Measurements from ENCODE around the gene GUK1.

Gene GUK1

DNA sequence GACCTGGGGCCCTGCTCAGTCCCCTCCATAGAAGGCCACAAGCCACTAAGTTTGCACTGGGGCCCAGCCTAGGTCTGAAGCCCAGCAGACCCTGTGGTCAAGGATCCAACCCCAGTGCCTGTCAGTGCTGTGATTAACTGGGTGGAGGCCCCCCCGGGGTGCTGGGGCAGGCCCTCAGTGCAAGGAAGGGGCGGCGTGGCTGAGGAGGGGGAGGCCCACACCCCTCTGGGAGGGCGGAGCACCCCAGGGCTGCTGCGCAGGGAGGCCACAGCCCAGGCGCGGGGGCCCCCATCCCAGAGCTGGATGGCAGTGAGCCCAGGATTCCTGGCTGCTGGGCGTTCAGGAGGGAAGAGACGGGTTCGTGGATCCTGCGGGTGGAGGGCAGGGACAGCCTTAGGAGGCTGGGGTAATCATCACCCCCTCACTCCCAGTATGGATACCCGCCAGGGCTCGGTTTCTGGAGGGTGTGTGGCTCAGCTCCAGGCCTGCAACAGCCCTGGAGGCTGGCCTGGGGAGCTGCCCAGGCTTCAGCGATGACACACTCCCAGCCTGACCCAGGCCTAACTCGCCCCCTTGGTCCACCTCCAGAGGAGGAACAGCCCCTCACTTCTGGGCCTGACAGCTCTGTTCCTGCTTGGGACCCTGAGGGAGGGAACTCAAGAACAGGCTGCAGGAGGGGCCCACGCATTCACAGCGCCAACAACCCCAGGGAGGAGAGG, 10.5 kb downstream of the GUK1 start:
- DNase-seq = peak; percentile 72

DNA sequence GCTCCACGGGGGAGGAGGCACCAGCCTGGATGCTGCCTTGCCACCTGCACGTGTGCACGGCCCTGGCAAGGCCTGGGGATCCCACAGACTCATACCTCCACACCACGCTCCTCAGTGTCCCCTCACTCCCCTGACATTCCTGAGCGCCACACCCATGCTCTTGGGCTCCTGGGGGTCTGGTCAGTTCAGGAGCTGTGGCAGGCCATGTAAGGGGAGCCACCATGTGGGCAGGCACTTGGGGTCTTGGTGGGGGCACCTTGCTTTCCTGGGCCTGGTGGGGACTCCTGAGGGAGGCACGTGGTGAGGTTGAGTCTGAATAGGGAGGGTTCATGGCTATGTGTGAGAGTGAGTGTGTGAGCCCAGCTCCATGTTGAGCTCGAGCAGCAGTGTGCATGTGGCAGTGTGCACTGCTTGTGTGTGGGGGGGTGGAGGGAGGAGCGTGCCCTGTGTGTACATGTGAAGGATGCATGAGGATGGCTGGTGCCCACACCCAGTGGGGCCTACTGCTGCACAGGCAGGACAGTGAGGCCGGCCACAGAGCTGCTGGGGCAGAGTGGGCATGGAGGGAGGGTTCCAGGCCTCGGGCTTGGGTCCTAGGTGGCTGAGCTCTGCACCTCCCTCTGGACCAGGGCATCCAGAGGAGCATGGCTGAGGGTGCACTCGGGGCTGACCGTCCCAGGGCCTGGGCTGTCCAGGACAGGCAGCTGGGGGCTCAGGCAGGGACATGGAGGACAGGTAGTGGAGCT, 11.3 kb downstream of the GUK1 start:
- no peak for DNase-seq

DNA sequence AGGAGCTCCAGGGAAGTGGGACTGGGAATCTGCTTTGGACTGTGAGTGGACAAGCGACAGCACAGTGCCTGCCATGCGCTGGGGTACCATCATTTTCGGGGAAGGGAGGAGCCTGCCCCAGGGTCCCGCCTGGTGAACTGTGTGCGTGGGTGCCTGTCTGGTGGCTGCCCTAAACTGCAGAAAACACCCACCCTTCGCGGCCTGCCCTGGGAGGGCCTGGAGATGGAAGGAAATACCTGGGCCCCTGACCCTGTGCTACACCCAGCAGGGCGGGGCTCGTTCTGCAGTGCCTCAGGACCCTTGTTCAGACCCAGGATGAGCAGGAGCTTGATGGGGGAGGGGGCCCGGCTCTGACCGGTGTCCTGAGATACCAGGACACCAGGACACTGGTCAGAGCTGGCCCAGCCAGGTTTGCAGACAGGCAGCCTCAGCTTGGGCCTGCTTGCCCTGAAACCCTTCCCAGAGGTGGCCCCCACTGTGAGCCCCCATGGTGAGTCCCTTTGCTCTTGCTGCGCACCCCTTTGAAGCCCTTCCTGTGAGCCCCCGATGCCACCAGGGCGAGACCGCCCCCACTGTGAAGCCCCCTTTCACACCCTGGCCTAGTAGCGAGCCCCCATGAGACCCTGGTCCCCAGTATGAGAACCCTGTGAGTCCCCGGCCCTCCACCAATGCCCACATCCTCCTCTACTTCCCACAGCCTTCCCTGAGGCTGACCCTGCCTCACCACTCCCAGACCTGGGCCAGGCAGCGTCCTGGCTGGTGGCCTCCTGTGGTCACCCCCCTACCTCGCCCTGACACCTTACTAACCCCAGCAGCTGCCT, 12.2 kb downstream of the GUK1 start:
- no peak for DNase-seq

DNA sequence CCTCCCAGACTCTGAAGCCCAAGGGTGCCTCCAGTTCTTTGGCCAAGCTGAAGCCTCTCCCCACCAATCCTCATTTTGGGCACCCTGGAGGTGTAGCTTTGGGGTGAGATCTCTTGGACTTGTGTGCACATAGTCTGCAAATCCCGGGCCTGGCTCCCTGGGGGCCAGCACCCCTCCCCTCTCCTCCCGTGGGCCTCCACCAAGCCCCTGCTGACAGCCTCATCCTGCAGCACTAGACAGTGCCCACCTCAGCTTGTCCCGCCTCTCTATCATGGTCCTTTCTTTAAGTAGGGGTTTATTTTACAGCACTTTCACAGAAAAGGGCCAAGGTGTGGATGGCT, 12.8 kb downstream of the GUK1 start:
- DNase-seq = no peak

DNA sequence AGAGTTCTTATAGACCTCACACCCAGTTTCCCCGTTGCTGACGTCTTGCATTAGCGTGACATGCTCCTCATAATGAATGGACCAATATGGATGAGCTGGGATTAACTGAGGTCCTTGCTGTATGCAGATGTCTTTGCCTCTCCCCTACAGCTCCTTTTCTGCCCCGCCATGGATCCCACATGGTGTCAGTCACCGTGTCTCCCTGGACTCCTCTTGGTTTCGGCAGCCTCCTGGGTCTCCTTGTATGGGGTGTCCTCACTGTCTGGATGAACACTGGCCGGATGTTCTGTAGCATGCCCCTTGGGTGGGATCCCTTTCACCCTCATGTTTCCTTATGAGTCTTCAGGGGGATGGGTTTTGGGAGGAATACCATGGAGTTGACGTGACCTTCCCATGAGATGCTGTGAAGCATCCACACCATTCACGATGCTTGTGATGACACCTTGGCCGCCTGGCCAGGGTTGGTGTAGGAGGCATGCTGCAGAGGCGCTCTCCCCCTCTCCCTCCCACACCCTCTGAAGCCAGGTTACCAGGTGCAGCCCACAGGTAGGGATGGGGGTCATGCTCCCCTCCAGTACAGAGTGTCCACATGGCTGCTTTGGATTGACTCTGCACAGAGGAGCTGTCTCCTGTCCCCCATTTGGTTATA, 14.1 kb downstream of the GUK1 start:
- DNase-seq = no peak

DNA sequence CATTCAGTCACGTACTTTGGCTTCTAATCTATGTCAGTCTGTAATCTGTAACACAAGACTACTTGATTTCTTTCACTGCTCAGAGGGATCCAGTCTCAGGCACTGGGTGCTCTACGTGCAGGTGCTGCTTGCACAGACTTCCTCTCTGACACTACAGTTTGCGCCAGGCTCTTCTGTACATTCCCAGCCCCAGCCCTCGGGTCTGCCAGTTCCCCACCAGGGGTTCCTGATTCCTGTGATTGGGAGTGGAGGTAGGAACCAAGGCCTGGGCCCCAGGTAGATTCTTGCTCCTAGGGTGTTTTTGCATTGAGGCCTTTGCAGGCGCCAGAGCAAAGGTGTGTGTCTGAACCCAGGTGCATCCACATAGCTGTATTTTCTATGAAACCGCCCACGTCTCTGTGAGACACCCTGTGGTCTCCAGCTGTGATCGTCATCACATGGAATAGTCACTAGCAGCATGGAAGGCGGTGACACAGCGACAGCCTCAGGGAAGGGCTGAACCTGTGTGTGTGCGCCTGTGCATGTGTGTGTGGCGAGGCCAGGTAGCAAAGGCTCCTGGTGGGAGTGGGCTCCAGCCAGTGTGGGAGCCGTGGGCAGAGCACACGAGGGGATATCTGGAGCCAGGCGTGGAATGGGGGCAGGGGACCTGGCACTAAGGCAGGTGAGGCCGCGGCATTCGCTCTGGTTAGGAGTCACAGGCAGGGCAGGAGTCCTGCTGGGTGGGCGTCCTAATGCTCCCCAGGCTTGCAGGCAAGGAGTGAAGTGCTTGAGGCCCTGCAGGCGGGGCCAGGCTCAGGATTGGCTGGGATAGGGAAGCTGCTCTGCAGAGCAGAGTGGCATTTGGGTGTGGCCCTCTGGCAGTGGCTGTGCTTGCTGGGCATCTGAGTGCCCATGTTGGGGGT, 14.8 kb downstream of the GUK1 start:
- no peak for DNase-seq

DNA sequence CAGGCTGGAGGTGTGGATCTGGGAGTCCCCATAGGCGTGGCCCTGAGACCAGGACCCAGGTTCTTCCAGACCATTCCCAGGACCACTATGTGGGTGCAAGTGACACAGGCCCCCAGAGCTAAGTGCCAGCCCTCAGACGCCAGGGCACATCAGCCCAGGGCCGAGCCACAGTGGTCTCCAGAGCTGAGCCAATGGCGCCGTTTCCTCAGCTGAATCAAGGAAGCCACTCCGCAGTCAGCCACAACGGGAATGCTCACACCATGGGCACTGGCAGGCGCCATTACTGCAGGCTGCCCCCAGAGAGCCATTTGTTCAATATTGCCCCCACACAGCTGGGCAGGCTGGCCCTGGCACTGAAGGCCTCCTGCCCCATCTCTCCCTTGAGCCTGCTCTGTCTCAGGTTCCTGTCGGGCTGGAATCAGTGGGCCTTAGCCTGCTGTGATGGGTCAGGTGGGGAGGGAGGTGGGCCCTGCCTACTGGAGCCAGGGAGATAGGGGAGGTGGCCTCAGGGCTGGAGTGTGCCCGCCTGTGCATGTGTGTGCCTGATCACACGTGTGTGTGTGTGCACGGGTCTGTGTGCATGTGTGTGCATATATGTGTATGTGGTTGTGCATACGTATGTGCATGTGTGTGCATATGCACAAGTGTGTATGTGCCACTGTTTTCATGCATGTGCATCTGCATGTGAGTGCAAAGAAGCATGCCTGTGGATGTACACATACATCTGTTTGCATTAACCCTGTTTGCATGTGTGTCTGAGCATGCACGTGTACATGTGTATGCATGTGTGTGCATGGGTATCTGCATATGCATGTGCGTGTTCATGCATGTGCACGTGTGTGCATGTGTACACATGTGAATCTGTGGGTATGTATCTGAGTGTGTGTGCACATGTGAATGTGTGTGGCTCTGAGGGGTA, 15.8 kb downstream of the GUK1 start:
- DNase-seq = no peak

DNA sequence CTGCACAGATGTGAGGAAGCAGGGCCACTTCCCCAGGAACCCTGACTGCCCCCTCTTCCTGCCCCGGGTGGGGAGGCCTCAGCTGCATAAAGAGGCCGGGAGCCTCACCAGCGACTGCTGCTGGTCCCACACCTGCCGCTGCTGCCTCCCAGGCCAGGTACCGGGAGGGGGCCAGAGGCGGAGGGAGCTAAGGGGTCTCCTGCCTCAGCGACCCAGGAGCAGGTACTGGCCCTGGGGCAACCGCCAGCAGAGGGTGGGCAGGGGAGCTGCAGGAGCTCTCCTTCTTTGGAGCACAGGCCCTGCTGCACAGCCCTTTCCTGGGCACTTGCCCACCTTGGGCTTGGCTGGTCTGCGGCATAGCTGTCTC, 16.4 kb downstream of the GUK1 start:
- no peak for DNase-seq

DNA sequence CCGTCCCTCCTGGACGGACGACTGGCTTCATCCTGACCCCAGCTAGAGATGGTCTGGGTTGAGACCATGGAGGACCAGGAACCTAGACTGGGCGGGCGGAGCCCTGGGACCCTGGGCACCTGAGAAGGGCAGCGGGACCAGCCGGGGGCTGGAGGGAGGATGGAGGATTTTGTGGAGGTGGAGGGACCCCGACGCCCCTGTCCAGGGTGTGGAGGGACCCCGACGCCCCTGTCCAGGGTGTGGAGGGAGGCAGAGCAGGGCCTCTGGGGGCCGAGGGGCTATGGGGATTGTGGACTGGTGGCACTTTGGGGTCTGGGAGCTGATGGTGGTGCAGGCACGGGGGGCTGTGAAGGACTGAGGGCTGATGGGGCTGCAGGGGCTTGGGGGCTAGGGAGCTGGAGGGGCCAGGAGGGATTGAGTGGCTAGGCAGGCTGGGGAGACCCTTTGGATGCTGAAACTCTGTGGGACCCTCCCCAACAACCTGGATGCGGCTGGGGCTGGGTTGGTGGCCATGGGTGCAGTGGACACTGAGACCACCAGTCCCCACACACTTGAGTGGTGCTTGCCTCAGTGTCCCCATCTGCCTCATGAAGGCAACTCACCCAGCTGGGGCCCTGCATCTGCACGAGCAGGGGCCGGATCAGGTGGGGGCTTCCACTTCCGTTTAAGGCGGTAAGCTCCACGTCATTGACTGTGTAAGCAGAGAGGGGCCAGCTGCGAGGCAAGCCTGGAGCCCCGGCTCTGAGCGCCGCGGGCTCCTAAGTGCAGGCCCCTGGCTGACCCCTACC, 17.1 kb downstream of the GUK1 start:
- DNase-seq = no peak

DNA sequence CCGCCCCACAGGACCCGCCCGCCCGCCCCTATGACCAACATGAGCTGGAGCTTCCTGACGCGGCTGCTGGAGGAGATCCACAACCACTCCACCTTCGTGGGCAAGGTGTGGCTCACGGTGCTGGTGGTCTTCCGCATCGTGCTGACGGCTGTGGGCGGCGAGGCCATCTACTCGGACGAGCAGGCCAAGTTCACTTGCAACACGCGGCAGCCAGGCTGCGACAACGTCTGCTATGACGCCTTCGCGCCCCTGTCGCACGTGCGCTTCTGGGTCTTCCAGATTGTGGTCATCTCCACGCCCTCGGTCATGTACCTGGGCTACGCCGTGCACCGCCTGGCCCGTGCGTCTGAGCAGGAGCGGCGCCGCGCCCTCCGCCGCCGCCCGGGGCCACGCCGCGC, 17.6 kb downstream of the GUK1 start:
- no peak for DNase-seq

DNA sequence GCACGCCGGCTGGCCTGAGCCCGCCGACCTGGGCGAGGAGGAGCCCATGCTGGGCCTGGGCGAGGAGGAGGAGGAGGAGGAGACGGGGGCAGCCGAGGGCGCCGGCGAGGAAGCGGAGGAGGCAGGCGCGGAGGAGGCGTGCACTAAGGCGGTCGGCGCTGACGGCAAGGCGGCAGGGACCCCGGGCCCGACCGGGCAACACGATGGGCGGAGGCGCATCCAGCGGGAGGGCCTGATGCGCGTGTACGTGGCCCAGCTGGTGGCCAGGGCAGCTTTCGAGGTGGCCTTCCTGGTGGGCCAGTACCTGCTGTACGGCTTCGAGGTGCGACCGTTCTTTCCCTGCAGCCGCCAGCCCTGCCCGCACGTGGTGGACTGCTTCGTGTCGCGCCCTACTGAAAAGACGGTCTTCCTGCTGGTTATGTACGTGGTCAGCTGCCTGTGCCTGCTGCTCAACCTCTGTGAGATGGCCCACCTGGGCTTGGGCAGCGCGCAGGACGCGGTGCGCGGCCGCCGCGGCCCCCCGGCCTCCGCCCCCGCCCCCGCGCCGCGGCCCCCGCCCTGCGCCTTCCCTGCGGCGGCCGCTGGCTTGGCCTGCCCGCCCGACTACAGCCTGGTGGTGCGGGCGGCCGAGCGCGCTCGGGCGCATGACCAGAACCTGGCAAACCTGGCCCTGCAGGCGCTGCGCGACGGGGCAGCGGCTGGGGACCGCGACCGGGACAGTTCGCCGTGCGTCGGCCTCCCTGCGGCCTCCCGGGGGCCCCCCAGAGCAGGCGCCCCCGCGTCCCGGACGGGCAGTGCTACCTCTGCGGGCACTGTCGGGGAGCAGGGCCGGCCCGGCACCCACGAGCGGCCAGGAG, 18.3 kb downstream of the GUK1 start:
- DNase-seq = no peak

DNA sequence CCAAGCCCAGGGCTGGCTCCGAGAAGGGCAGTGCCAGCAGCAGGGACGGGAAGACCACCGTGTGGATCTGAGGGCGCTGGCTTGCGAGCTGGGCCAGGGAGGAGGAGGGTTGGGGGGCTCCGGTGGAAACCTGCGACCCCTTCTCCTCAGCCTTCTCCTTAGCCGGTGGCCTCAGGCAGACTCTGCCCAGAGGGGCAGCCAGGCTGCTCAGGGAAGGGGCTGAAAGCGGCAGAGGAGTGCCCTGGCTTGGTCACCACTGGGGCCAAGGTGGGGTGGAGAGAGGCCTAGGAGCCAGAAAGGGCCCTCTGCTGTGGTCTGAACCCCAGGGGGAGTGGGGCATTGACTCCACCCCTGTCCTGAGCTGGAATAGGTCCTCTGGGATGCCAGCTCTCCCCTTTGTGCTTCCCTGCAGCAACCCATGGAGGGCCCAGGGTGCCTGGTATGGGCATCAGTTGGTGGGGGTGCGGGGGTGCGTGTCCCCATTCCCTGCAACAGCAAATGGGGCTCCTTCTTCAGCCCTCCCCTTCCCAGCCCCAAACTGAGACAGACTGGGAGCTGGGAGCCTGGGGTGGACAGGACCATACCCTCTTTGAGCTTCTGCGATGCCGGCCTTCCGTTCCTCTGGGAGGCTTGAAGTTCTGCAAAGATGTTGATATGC, 19.1 kb downstream of the GUK1 start:
- DNase-seq = no peak

DNA sequence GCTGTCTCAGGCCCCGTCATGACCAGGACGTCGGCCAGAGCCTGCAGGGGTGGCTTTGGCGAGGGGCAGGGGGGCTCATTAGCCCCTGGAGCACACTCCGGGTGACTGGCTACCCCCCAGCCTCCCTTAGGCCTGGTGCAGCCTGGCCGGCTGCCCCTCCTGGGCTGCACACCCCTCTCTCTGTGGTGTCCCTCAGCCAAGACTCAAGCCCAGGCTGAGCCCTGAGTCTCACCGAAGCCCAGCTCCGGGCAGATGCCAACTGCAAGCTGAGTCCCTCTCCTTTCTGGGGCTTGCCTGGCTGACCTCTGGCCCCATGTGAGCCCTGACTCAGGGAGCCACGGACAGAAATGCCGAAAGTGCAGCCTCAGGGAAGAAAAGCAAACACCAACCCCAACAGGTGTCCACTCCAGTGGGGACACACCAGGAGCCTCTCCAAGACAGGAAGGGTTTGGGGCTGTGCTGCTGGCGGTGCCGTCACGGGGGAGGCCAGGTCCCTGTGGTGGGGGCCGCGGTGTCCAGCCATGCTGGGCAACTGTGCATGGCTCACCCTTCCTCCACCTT, 20.2 kb downstream of the GUK1 start:
- DNase-seq = no peak

DNA sequence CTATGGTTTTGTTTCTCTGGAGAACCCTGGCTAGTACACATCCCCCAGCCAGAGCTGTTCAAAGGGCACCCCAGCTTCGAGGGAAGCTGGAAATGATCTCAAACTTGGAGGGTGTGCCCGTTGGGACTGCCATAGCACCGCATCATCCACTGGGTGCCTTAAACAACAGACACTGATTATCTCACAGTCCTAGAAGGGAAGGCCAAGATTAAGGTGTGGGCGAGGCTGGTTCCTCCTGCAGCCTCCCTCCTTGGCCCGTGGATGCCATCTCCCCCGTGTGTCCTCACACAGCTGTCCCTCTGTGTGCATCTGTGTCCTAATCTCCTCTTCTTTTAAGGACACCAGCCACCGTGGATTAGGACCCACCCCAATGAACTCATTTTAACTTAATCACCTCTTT, 21.3 kb downstream of the GUK1 start:
- no peak for DNase-seq

DNA sequence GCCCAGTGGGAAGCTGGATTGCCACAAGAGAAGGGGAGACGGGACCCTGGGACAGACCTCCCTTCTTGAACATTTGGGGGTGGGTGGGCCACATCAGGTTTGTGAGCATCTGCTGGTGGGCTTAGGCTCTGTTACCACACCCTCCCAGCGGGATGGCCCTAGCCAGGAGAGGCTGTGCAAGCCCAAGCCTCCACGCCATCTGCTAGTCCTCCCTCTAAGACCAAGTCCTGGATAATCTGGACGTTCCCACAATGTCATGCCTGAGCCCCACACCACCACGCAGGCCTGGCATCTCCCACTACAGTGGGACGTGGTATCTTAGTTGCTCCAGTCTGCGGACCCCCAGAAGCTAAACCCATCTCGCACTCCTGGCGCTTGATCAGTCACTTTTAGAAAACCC, 21.8 kb downstream of the GUK1 start:
- DNase-seq = no peak

DNA sequence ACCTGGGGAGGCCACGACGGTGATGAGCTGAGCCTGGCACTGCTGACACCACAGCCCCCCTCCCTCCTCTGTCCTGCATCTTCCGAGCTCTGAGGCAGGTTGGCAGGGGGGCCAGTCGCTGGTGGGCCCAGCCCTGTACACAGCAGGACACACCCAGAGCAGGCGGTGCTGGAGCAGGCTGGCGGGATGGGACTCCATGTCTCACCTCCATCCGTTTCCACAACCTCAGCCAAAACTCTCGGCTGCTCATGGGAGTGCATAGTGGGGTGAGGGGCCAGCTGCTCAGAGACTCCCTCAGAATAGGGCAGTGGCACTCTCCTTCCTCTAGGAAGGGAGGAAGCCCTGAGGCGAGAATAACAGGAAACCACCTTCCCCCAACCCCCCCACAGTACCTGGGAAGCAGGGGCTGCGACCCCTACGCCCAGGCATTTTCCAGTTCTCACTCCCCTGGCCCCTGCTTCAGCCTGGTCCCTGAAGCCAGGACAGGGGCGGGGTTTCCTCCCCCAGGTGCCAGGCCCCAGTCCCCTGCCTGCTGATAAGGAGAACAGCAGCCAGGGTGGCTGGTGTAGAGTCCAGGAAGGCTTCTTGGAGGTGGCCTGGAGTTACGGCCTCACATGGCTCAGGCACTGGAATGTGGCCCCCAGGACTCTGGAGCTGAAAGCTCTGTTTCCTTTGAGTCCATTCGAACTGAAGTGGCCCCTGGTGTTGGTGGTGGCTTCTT, 22.4 kb downstream of the GUK1 start:
- DNase-seq = peak; percentile 16

DNA sequence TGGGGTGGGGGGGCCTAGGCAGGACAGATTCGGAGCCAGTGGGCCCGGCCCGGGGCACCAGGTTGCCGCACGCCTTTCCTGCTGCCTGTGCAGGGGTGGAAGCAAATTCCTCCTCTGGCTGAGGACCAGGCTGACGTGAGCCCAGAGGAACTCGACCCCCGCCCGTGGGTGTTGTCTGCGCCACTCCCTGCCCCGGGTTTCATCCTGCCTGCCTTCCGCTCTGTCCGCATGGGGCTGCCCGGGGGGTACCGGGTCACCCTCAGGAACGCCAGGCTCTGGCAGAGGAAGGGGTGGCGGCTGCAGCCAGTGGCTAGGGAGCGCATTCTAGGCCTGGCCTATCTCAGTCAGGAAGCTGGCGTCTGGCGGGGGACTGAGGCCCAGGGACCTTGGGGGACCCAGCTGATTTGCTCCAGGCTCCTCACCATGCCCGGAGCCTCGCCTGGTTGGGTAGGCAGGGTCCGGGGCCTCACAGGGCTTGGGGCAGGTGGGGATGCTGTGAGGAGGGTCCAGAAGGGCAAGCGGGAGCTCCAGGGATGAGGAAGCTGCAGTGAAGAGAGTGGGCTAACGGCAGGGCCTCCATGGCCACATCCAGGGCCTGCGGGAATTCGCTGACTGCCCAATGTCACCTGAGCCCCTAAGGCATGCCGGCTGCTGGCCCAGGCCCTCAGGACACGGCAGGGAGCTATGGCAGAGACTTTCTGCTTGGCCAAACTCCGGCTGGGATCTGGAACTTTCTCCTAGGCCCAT, 23.1 kb downstream of the GUK1 start:
- DNase-seq = peak; percentile 49

All from fibroblast of skin of scalp (primary cell).